Spleen (tissue), 10 donors: ENCODE measurements around the gene DHX38. TPM values are rescaled to one million over a fixed set of nuclear protein-coding genes. Genes with fewer than 3 reads are reported as not detected.

Experiments
- polyA plus RNA-seq, 3 donors: library from polyadenylated mRNA; stranded (reverse); fragments of 200-250 nt; gene quantifications; one replicate each; pipeline ENCODE4 v1.2.1, GENCODE V29; 2013
- total RNA-seq, 7 donors: library from RNA; depleted of rRNA in 3 of 7; stranded (reverse); fragments of >200 nt in 3 of 7; fragmentation: NEBNext Ultra II Directional in 4 of 7; extraction: Animal tissue kit (Norgen Biotek cat#: 25700) in 4 of 7; gene quantifications; one replicate each; pipeline versions ENCODE4 v1.1.0 to v1.2.1, GENCODE V29; 2016 to 2021
- donor health status: healthy with polysubstance abuse.
- donor health status: DM: no; HTN: no; CAD: no; lungs with moderate emphysema.
- donor health status: DM: no; HTN: no; CAD: no.
- donor health status: Bipolar disorder and iron deficiency.
- donor health status: healthy.
- donor health status: DM: no; HTN: no; CAD: no.
- donor health status: DM: yes; HTN: yes; CAD: no.

Gene DHX38
- total and polyA plus RNA-seq, 10 donors = 28.5 to 89.3 (median 70.1) TPM

Other genes with a start within 250 kb of the DHX38 start
- 10 to 100 TPM; 25.5 to 37.5 (median 31.1) TPM for gene ATXN1L, start 247.9 kb upstream of the DHX38 start, total RNA-seq
- 1 to 10 TPM; 3.1 to 8.1 (median 3.3) TPM for gene ATXN1L, start 247.9 kb upstream of the DHX38 start, polyA plus RNA-seq
- gene ZNF821, start 209.7 kb upstream of the DHX38 start, total RNA-seq = 10 to 100 TPM in 5 of 7 donors, 1 to 10 TPM in 2; 7.9 to 15.9 (median 10.6) TPM
- gene ZNF821, start 209.7 kb upstream of the DHX38 start, polyA plus RNA-seq = 10 to 100 TPM in 1 of 3 donors, 1 to 10 TPM in 2; 8.7 to 13.7 (median 9.6) TPM
- gene IST1, start 198.3 kb upstream of the DHX38 start, total RNA-seq = 100 to 1,000 TPM; 208 to 249 (median 232) TPM
- gene IST1, start 198.3 kb upstream of the DHX38 start, polyA plus RNA-seq = 100 to 1,000 TPM in 2 of 3 donors, 10 to 100 TPM in 1; 99.0 to 131 (median 127) TPM
- gene PKD1L3, start 93.4 kb upstream of the DHX38 start, total RNA-seq = 1 to 10 TPM in 1 of 7 donors, under 1 TPM in 6; 0.20 to 1.3 (median 0.46) TPM
- gene PKD1L3, start 93.4 kb upstream of the DHX38 start, polyA plus RNA-seq = under 1 TPM in 2 of 3 donors, not detected in 1; 0.03 TPM
- gene DHODH, start 85.1 kb upstream of the DHX38 start, total RNA-seq = 1 to 10 TPM; 3.3 to 9.9 (median 8.5) TPM
- 1 to 10 TPM; 4.7 to 6.5 (median 5.5) TPM for gene DHODH, start 85.1 kb upstream of the DHX38 start, polyA plus RNA-seq
- 10 to 100 TPM in 6 of 7 donors, 1 to 10 TPM in 1; 7.4 to 52.1 (median 18.2) TPM for gene HP, start 39.3 kb upstream of the DHX38 start, total RNA-seq
- 10 to 100 TPM in 1 of 3 donors, 1 to 10 TPM in 2; 8.5 to 14.1 (median 8.7) TPM for gene HP, start 39.3 kb upstream of the DHX38 start, polyA plus RNA-seq
- gene HPR, start 30.6 kb upstream of the DHX38 start, total RNA-seq = under 1 TPM in 1 of 7 donors, not detected in 6; 0.49 TPM
- gene HPR, start 30.6 kb upstream of the DHX38 start, polyA plus RNA-seq = under 1 TPM; 0.09 to 0.20 (median 0.19) TPM
- gene TXNL4B, start 227 bp upstream of the DHX38 start, total RNA-seq = 10 to 100 TPM; 12.2 to 21.3 (median 16.0) TPM
- 1 to 10 TPM; 5.7 to 6.7 (median 6.2) TPM for gene TXNL4B, start 227 bp upstream of the DHX38 start, polyA plus RNA-seq
- gene PMFBP1, start 78.3 kb downstream of the DHX38 start, total RNA-seq = 10 to 100 TPM in 1 of 7 donors, 1 to 10 TPM in 5, under 1 TPM in 1; 0.79 to 17.2 (median 1.2) TPM
- gene PMFBP1, start 78.3 kb downstream of the DHX38 start, polyA plus RNA-seq = 1 to 10 TPM in 1 of 3 donors, under 1 TPM in 2; 0.52 to 2.1 (median 0.96) TPM